Neural crest cell (in vitro differentiated cells): ENCODE results near the gene ZNF239. TPM values are rescaled to one million over a fixed set of nuclear protein-coding genes. Genes with fewer than 3 reads are reported as not detected.

Source experiments
- DNase-seq: peaks from one replicate; pipeline ENCODE4 v3.0.0; 2021; ENCODE audit warnings: low read depth, mixed read lengths, low spot score
- H3K27ac Mint-ChIP-seq: one replicate; pipeline ENCODE4 v1.8.0; 2021; ENCODE audit warnings: mild to moderate bottlenecking, mixed read lengths; ENCODE audit not compliant: unreplicated experiment
- H3K27me3 Mint-ChIP-seq: 2 replicates; pipeline ENCODE4 v1.8.0; 2021; ENCODE audit warnings: low read depth, mild to moderate bottlenecking, mixed read lengths
- H3K36me3 Mint-ChIP-seq: 2 replicates; pipeline ENCODE4 v1.8.0; 2021; ENCODE audit warnings: low read depth, mild to moderate bottlenecking, mixed read lengths
- H3K4me1 Mint-ChIP-seq: 2 replicates; pipeline ENCODE4 v1.8.0; 2021; ENCODE audit warnings: mixed read lengths
- H3K4me3 Mint-ChIP-seq: one replicate; pipeline ENCODE4 v1.8.0; 2021; ENCODE audit warnings: mild to moderate bottlenecking, mixed read lengths
- H3K9me3 Mint-ChIP-seq: 2 replicates; pipeline ENCODE4 v1.8.0; 2021; ENCODE audit warnings: mixed read lengths
- total RNA-seq: library from RNA; stranded (reverse); gene quantifications from 2 replicates; pipeline ENCODE4 v1.2.1, GENCODE V29; 2021
- TF ChIP-seq, protein P1 (sequence below): fragments of 200-600 bp; sonication (generic); conservative IDR thresholded peaks from 2 replicates; pipeline ENCODE4 v1.5.0; 2021; ENCODE audit warnings: antibody characterized with exemption, mild to moderate bottlenecking

The ZNF239 gene
- total RNA-seq, 1 donor from 2014 or later, result 11.2 TPM

DNA sequence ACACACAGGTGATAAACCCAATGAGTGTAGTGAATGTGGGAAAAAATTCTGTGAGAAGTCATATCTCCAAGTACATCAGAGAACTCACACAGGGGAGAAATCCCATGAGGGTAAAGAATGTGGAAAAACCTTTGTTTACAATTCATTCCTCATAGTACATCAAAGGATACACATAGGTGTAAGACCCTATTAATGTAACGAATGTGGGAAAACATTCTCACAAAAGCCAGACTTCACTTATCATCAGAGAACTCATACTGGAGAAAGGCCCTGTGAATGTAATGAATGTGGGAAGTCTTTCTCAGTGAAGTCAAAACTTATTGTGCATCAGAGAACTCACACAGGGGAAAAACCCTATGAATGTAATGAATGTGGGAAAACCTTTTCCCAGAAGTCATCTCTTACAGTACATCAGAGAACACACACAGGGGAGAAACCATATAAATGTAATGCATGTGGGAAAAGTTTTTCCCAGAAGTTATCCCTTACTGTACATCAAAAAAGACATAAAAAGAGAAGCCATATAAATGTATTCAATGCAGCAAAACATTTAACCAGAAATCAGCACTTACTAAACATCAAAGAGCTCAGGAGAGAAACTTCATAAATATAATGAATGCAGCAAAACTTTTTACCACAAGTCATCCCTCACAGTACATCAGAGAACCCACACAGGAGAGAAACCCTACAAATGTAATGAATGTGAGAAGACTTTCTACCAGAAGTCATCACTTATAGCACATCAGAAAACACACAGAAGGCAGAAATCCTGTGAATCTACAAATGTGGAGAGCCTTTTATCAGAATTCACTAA, 49.8 kb downstream of the ZNF239 start:
- H3K4me3 Mint-ChIP-seq, result no peak overlapping the region
- peaks cover 29% of the 10 kb centered on the region for H3K9me3 Mint-ChIP-seq
- H3K27me3 Mint-ChIP-seq, result peaks cover 2% of the 10 kb centered on the region
- TF ChIP-seq, protein P1, sequence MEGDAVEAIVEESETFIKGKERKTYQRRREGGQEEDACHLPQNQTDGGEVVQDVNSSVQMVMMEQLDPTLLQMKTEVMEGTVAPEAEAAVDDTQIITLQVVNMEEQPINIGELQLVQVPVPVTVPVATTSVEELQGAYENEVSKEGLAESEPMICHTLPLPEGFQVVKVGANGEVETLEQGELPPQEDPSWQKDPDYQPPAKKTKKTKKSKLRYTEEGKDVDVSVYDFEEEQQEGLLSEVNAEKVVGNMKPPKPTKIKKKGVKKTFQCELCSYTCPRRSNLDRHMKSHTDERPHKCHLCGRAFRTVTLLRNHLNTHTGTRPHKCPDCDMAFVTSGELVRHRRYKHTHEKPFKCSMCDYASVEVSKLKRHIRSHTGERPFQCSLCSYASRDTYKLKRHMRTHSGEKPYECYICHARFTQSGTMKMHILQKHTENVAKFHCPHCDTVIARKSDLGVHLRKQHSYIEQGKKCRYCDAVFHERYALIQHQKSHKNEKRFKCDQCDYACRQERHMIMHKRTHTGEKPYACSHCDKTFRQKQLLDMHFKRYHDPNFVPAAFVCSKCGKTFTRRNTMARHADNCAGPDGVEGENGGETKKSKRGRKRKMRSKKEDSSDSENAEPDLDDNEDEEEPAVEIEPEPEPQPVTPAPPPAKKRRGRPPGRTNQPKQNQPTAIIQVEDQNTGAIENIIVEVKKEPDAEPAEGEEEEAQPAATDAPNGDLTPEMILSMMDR, result no peak
- no peaks in the 10 kb centered on the region for H3K4me1 Mint-ChIP-seq
- DNase-seq, result no peak
- no peak overlapping the region for H3K27ac Mint-ChIP-seq
- H3K36me3 Mint-ChIP-seq, result peaks cover 29% of the 10 kb centered on the region

Other genes with a start within 250 kb of the ZNF239 start
- gene FXYD4, start 203.0 kb downstream of the ZNF239 start, total RNA-seq, result not detected in 2 replicates
- 284 and 292 TPM in 2 replicates for gene HNRNPF, start 165.4 kb downstream of the ZNF239 start, total RNA-seq
- gene ZNF487, start 137.5 kb downstream of the ZNF239 start, total RNA-seq, result 3.8 and 4.3 TPM in 2 replicates
- gene ZNF485, start 31.8 kb upstream of the ZNF239 start, total RNA-seq, result 8.2 and 8.4 TPM in 2 replicates
- 37.7 and 39.9 TPM in 2 replicates for gene ZNF32, start 74.3 kb upstream of the ZNF239 start, total RNA-seq